Activated T-helper 9 cell treated with anti-CD3 and anti-CD28 coated beads, Interleukin-2, amount 50 U/mL, for 16 hours (primary cell): ENCODE measurements around the gene FGFRL1.

Source experiments
- DNase-seq: peaks from one replicate; pipeline ENCODE4 v3.0.0-alpha.2; 2020; ENCODE audit warnings: low read depth

Gene FGFRL1

GRCh38 chr4:1023075-1023640 lies 11.7 kb downstream of the FGFRL1 start:
- DNase-seq: no peak

- DNase-seq: no peak
These were observed 12.7 kb downstream of the FGFRL1 start for GRCh38 chr4:1023895-1024740.

DNA sequence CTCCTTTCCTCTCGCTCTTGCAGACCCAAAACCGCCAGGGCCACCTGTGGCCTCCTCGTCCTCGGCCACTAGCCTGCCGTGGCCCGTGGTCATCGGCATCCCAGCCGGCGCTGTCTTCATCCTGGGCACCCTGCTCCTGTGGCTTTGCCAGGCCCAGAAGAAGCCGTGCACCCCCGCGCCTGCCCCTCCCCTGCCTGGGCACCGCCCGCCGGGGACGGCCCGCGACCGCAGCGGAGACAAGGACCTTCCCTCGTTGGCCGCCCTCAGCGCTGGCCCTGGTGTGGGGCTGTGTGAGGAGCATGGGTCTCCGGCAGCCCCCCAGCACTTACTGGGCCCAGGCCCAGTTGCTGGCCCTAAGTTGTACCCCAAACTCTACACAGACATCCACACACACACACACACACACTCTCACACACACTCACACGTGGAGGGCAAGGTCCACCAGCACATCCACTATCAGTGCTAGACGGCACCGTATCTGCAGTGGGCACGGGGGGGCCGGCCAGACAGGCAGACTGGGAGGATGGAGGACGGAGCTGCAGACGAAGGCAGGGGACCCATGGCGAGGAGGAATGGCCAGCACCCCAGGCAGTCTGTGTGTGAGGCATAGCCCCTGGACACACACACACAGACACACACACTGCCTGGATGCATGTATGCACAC lies 13.6 kb downstream of the FGFRL1 start:
- DNase-seq: no peak

DNA sequence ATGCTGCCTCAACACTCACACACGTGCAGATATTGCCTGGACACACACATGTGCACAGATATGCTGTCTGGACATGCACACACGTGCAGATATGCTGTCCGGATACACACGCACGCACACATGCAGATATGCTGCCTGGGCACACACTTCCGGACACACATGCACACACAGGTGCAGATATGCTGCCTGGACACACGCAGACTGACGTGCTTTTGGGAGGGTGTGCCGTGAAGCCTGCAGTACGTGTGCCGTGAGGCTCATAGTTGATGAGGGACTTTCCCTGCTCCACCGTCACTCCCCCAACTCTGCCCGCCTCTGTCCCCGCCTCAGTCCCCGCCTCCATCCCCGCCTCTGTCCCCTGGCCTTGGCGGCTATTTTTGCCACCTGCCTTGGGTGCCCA lies 14.7 kb downstream of the FGFRL1 start:
- DNase-seq: peak; percentile 12

GRCh38 chr4:1027219-1027914 lies 15.9 kb downstream of the FGFRL1 start:
- no peak for DNase-seq

DNA sequence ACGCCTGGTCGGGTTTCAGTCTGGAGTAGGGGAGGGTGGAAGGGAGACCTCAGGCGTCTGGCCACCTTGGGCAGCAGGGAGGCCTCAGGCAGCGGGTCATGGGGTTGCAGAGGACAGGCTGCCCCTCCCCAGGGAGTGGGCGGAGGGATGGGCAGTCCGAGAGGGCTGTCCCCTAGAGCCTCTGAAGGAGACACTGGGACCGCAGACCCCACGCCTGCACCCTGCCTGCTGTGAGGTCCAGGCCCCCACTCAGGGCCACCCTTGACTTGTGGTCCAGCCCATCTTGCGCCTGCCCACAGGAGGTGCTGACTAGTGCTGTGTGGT lies 16.5 kb downstream of the FGFRL1 start:
- no peak for DNase-seq

GRCh38 chr4:1028574-1029220 lies 17.3 kb downstream of the FGFRL1 start:
- no peak for DNase-seq

DNA sequence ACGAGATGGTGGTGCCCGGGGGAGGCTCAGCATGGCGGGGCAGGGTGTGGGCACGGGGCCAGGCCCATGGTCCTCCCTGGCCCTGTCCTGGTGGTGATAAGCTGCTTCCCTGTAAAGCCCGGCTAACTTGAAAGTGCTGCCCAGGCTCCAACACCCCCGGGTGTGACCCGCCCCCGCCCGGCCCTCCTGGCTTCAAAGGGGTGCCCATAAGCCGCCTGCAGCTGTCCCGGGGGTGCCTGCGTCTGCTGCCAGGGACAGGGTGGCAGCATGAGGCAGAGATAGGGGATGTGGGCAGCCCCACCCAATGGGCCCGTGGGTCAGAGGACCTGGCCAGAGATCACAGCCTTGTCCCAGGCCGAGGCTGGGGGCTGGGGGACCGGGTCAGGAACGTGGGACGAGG lies 18.1 kb downstream of the FGFRL1 start:
- no peak for DNase-seq

DNA sequence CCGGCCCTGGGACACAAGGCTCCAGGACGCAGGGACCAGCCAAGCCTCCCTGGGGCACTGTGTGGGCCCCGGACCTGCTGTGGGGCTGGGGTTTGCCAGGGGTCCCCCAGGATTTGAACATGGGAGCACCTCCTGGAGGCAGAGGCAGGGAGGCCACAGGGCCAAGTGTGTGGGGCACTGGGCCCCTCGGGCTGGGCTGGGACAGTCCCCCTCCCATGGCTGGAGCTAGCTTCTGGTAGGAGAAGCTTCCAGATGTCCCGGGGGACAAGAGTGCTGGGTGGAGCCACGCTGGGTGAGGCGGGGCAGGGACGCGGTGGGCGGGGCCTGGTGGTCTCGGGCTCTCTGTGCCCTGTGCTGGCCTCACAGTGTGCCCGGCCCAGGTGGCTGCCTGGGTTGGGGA lies 18.6 kb downstream of the FGFRL1 start:
- no peak for DNase-seq

DNA sequence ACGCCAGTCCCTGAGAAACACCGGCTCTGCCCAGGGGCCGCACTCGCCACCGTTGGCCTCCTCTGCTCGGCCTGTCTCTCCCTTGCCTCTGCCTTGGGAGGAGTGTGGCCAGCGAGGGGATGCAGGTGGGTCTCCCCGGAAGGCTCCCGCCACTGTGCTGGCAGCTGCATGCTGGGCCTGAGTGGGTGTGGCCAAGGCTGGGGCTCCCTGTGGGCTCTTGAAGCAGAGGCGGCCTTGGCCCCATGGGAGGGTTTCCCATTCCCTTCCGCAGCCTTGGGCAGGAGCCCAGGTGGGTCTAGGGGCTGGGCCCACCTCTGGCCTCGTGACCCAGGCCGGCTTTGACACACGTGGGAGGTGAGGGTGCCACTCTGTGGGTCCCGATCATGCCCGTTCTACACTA lies 19.1 kb downstream of the FGFRL1 start:
- no peak for DNase-seq

GRCh38 chr4:1031346-1031745 lies 19.9 kb downstream of the FGFRL1 start:
- DNase-seq: no peak

- no peak for DNase-seq
These were observed 20.8 kb downstream of the FGFRL1 start for GRCh38 chr4:1031956-1032795.

DNA sequence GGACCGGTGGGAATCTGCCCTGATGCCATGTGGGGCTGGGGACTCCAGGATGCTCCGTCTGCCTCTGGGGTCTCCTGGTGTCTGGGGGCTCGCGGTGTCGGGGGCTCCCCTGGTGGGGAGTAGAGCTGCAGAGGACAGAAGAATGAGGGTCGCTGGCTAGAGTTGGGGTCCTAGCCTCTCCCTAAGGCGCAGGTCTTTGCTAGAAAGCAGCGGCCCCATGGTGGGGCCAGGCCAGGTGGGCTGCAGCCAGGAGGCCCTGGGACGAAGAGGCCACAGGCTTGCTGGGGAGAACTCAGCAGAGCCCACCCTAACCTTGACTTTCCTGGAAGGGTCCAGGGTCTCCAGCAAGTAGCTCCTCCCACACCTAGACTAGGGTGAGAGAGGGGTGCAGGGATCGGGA lies 21.4 kb downstream of the FGFRL1 start:
- no peak for DNase-seq

DNA sequence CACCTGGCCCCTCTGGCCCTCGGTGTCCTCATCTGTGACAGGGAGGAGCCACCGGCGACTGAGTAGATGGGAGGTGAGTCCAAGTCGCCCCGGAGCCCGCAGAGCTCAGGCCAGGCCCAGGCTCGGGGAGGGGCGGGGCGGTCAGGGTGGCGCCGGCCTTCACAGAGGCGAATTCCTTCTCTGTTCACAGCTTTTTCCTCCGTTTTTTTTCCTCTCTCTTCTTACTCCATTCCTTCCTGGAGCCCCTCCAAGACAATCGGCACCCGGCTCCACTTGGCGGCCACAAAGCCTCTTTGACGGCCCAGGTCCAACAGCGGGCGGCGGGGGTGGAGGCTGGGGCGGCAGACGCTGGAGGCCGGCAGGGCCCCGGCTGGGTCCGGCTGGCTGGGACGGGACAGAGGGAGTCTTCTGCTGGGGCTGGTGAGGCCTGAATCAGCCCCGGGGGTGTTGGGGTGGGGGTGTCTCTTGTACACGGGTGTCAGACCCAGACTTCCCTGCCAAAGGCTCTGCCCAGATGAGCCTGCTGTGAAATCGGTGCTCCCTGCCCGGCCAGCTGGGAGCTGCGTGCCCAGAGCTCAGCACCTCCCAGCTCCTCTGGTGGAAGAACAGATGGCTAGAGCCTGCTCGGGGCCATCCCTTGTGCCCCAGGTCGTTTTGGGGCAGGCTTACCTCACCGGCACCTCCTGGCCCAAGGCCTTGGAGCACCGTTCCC lies 22.6 kb downstream of the FGFRL1 start:
- DNase-seq: no peak

DNA sequence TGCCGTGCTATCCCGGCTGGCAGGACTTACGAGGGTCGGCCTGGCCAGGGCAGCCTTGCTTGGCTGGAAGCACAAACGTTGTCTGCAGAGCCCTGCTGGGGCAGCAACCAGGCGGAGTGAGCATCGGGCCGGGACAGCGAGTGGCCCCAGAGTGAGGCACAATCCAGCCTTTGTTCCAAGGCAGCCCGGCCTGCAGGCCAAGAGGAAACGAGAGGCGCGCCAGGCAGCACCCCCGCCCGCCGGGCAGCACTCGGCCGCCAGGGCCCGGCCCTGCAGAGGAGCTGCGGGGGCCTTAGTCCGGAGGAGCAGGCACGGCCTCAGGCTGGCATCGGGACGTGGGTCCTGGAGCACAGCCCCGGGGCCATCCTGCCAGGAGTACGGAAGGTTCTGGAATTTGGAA lies 24.1 kb downstream of the FGFRL1 start:
- DNase-seq: no peak

GRCh38 chr4:1036095-1036494 lies 24.7 kb downstream of the FGFRL1 start:
- DNase-seq: no peak

GRCh38 chr4:1036976-1037810 lies 25.8 kb downstream of the FGFRL1 start:
- no peak for DNase-seq

DNA sequence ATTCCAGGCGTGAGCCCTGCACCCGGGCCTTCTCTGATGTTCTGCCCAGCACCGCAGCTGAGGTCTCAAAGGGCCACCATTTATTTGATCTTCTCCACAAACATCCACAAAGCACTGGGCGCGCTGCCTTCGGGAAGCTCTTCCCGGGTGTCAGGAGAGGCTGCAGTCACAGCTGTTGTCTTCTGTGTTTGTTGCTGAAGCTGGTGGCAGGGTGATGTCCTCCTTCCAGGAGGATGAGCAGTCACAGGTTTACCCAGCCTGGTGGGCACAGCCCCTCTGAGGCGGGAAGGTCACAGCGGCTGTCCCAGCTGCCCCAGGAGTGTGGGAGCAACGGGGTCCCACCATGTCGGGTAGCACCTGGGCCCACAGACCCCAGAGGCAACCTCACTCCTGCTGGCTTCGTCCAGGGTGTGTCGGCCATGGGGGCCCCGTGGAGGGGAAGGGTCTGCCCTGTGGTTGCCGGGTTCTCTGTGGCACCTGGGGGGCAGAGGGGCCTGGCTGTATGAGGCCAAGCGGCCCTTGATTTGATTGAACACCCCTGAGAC lies 27.6 kb downstream of the FGFRL1 start:
- DNase-seq: no peak

DNA sequence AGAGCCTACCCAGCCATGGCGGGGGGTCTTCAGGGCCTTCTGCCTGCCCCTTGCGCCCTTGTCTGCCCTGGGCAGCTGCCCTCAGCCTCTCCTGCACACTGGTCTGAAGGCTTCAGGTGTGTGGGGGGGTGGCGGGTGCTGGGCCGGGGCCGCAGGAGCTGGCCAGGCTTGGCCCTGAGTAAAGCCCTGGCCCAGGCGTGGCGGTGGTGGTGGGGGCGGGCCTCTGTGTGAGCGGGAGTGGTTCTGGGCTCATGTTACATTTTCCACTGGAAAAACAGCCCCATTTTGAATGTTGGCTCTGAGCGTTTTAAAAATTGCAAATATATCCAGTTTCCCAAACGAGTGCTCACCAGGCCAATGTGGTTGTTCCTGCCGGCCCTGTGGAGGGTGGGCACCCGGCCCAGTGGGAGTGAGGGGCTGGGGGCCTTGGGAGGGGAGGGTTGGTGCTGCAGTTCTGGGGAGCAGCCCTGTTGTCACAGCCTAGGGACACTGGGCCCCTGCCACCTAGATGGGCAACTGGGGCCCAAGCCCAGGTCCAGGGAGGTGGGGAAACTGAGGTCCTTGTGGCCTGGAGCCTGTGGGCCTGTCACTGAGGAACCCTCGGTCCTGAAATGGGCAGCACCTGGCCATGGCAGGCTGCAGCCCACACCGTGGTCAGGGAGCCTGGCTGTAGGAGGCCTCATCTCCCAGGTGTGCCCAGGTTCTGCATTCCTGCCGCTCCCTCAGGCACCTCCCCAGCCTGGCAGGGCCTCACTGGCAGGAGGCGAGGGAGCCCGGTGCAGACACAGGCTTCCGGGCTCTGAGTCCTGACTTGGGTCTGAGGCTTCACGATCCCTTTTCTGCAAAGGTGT lies 28.3 kb downstream of the FGFRL1 start:
- DNase-seq: no peak
